Sigmoid colon (tissue), 7 donors: ENCODE results near the gene FGR. TPM values are rescaled to one million over a fixed set of nuclear protein-coding genes. Genes with fewer than 3 reads are reported as not detected.
"Not testable (repeated sequence)": the region's sequence is repeated elsewhere in the genome, so short reads cannot be mapped to it uniquely, and the experiment has no call there.

Experiments
- DNase-seq: peaks from one replicate; pipeline ENCODE4 v3.0.0-alpha.2; 2019
- H3K27ac ChIP-seq, 4 donors: fragments of 200-600 bp; sonication (generic); one replicate each; pipeline ENCODE4 v1.5.1; 2016 to 2019; ENCODE audit warnings: mild to moderate bottlenecking in 1 of 4
- H3K27me3 ChIP-seq, 3 donors: fragments of 200-600 bp; sonication (generic); one replicate each; pipeline ENCODE4 v1.5.1; 2019; ENCODE audit warnings: mild to moderate bottlenecking in 1 of 3
- H3K36me3 ChIP-seq, 4 donors: fragments of 200-600 bp; sonication (generic); one replicate each; pipeline ENCODE4 v1.5.1; 2016 to 2019
- H3K4me1 ChIP-seq, 4 donors: fragments of 200-600 bp; sonication (generic); one replicate each; pipeline ENCODE4 v1.5.1; 2017 to 2019
- H3K4me3 ChIP-seq, 4 donors: fragments of 200-600 bp; sonication (generic); one replicate each; pipeline ENCODE4 v1.5.1; 2017 to 2019; ENCODE audit warnings: mild to moderate bottlenecking in 2 of 4, moderate library complexity in 1 of 4
- H3K9me3 ChIP-seq, 4 donors: fragments of 200-600 bp in 3 of 4; sonication (generic) in 3 of 4; one replicate each; pipeline versions ENCODE4 v1.5.1 to v1.6.1; 2013 to 2019
- CTCF ChIP-seq, 4 experiments: fragments of 450-650 bp in 3 of 4; fragments of 200-600 bp in 1 of 4; IDR thresholded peaks; one replicate each; pipeline ENCODE4 v1.5.1; 2016 to 2019; ENCODE audit warnings: antibody characterized with exemption in 4 of 4, mild to moderate bottlenecking in 3 of 4, moderate library complexity in 2 of 4
- EP300 ChIP-seq, 4 donors: sonication (generic); formaldehyde crosslinking; IDR thresholded peaks; one replicate each; pipeline ENCODE4 v1.6.1; 2017; ENCODE audit warnings: antibody characterized with exemption in 4 of 4
- POLR2A ChIP-seq, 2 donors: fragments of 450-650 bp; IDR thresholded peaks; one replicate each; pipeline ENCODE4 v1.6.1; 2016; ENCODE audit warnings: antibody characterized with exemption in 2 of 2, mild to moderate bottlenecking in 2 of 2, moderate library complexity in 2 of 2
- POLR2AphosphoS5 ChIP-seq, 4 donors: sonication (generic); formaldehyde crosslinking; IDR thresholded peaks; one replicate each; pipeline ENCODE4 v1.6.1; 2017; ENCODE audit warnings: antibody characterized with exemption in 4 of 4
- WGBS, 2 donors: extraction: QIAGEN DNeasy Blood & Tissue Kit; methylation state at CpG; one replicate each; pipeline ENCODE4 v1.1.7; 2013; 5-methylcytosine and 5-hydroxymethylcytosine counted together
- intact Hi-C: fragments of 100-400 bp; cut with DNase I; formaldehyde crosslinking; loops from one replicate; pipeline ENCODE4 v1.15.1; 2023
- polyA plus RNA-seq, 3 donors: library from polyadenylated mRNA; stranded (reverse); fragments of 200-250 nt; gene quantifications; one replicate each; pipeline ENCODE4 v1.2.3, GENCODE V29; 2013
- total RNA-seq, 4 donors: library from RNA; depleted of rRNA; stranded (reverse); fragments of >200 nt; gene quantifications; one replicate each; pipeline ENCODE4 v1.1.0, GENCODE V29; 2016
- donor health status: healthy with polysubstance abuse.
- donor health status: Bipolar disorder and iron deficiency.
- donor health status: healthy.

Gene FGR
- total and polyA plus RNA-seq, 7 donors = 3.0 to 14.4 (median 6.9) TPM

GRCh38 chr1:27621051-27621920, 13.7 kb downstream of the FGR start:
- Histone ChIP-seq H3K27ac (no peak overlapping the region), H3K4me3 (no peak overlapping the region), H3K36me3 (no peaks in the 10 kb centered on the region), H3K27me3 (no peaks in the 10 kb centered on the region), H3K9me3 (no peaks in the 10 kb centered on the region), H3K4me1 (no peaks in the 10 kb centered on the region)
- 45 to 66% methylated on average over 7 of the region's 7 CpGs for WGBS, 2 donors
- intact Hi-C loops = no loop called here
- DNase-seq = no peak
- TF ChIP-seq POLR2AphosphoS5 (IDR thresholded peaks at IDR 0.05) (no peak), CTCF (IDR thresholded peaks at IDR 0.05) (no peak), POLR2A (IDR thresholded peaks at IDR 0.05) (no peak), EP300 (IDR thresholded peaks at IDR 0.05) (no peak)

GRCh38 chr1:27619782-27620438, 15.1 kb downstream of the FGR start:
- H3K27ac ChIP-seq, H3K27me3 ChIP-seq, H3K9me3 ChIP-seq, H3K4me3 ChIP-seq, H3K36me3 ChIP-seq, H3K4me1 ChIP-seq, intact Hi-C loops, DNase-seq: not testable (repeated sequence)
- WGBS, 2 donors = 94 to 96% methylated on average over 7 of the region's 7 CpGs

GRCh38 chr1:27618341-27619082, 16.5 kb downstream of the FGR start:
- no peak overlapping the region for H3K4me3 ChIP-seq
- intact Hi-C loops = no loop called here
- no peaks in the 10 kb centered on the region for H3K9me3 ChIP-seq
- DNase-seq = no peak
- TF ChIP-seq POLR2AphosphoS5 (IDR thresholded peaks at IDR 0.05) = no peak
- TF ChIP-seq EP300 (IDR thresholded peaks at IDR 0.05) = no peak
- no peak for TF ChIP-seq POLR2A (IDR thresholded peaks at IDR 0.05)
- no peak for TF ChIP-seq CTCF (IDR thresholded peaks at IDR 0.05)
- no peaks in the 10 kb centered on the region for H3K27me3 ChIP-seq
- 54 to 76% methylated on average over 14 of the region's 14 CpGs for WGBS, 2 donors
- H3K36me3 ChIP-seq = no peaks in the 10 kb centered on the region
- H3K4me1 ChIP-seq = peaks cover 0 to 10% (median 7%) of the 10 kb centered on the region in 4 donors
- H3K27ac ChIP-seq = no peak overlapping the region

GRCh38 chr1:27617420-27617819, 17.6 kb downstream of the FGR start:
- Histone ChIP-seq H3K27ac (no peak overlapping the region), H3K9me3 (no peaks in the 10 kb centered on the region), H3K4me3 (no peak overlapping the region), H3K27me3 (no peaks in the 10 kb centered on the region), H3K36me3 (no peaks in the 10 kb centered on the region), H3K4me1 (peaks cover 0 to 10% (median 7%) of the 10 kb centered on the region in 4 donors)
- TF ChIP-seq POLR2A (IDR thresholded peaks at IDR 0.05) (no peak), EP300 (IDR thresholded peaks at IDR 0.05) (no peak), POLR2AphosphoS5 (IDR thresholded peaks at IDR 0.05) (no peak), CTCF (IDR thresholded peaks at IDR 0.05) (no peak)
- intact Hi-C loops = no loop called here
- no peak for DNase-seq
- 91 to 95% methylated on average over 2 of the region's 2 CpGs for WGBS, 2 donors

GRCh38 chr1:27616441-27616840, 18.5 kb downstream of the FGR start:
- no peak overlapping the region for H3K27ac ChIP-seq
- H3K27me3 ChIP-seq = no peaks in the 10 kb centered on the region
- peaks cover 0 to 10% (median 7%) of the 10 kb centered on the region in 4 donors for H3K4me1 ChIP-seq
- TF ChIP-seq CTCF (IDR thresholded peaks at IDR 0.05) = no peak
- no peak overlapping the region for H3K4me3 ChIP-seq
- DNase-seq = no peak
- 95 to 96% methylated on average over 2 of the region's 2 CpGs for WGBS, 2 donors
- H3K36me3 ChIP-seq = no peaks in the 10 kb centered on the region
- intact Hi-C loops = no loop called here
- no peaks in the 10 kb centered on the region for H3K9me3 ChIP-seq
